Measurements from ENCODE around the gene DYRK1A. TPM values are rescaled to one million over a fixed set of nuclear protein-coding genes. Genes with fewer than 3 reads are reported as not detected.

Gene DYRK1A
- polyA plus RNA-seq, 1 donor from 2014 or later: 4.3 TPM

DNA sequence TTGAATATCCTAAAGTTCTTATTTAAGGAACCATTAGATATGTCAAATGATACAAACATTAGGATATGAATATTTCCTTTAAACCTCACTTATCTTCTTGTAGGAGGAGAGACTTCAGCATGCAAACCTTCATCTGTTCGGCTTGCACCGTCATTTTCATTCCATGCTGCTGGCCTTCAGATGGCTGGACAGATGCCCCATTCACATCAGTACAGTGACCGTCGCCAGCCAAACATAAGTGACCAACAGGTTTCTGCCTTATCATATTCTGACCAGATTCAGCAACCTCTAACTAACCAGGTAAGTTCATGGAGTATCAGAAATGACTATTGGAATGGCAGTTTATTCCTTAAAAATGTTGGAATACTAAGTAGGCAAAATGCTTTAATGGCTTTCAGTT, 106.0 kb downstream of the DYRK1A start:
- Mint-ChIP-seq H3K4me3 (peak overlapping the region in 1 of 4 donors; percentile 4), H3K4me1 (peaks cover 35 to 64% (median 51%) of the 10 kb centered on the region in 3 donors), H3K9me3 (no peaks in the 10 kb centered on the region), H3K27me3 (no peaks in the 10 kb centered on the region), H3K27ac (no peak overlapping the region), H3K36me3 (peaks cover 4% of the 10 kb centered on the region)

DNA sequence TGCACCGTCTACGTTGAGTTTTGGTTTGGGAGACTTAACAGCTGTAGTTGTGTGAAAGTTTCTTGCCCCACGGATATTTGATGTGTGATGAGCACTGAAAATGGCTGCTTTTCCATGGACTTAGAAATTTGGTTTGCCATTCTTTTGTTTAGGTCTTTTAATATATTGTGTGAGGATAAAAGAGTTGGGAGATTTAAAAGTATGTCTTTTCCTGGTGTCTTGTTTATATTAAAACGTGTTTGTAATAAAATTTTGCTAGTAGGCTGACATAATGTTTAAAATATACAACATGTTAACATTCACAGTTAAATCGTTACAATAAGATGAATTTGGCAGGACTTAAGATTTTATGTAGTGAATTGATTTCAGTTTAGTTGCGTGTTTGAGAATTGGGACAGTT, 106.9 kb downstream of the DYRK1A start:
- Mint-ChIP-seq H3K36me3 (no peaks in the 10 kb centered on the region), H3K27ac (no peak overlapping the region), H3K9me3 (no peaks in the 10 kb centered on the region), H3K27me3 (no peaks in the 10 kb centered on the region), H3K4me3 (no peak overlapping the region), H3K4me1 (peaks cover 36 to 62% (median 48%) of the 10 kb centered on the region in 3 donors)

DNA sequence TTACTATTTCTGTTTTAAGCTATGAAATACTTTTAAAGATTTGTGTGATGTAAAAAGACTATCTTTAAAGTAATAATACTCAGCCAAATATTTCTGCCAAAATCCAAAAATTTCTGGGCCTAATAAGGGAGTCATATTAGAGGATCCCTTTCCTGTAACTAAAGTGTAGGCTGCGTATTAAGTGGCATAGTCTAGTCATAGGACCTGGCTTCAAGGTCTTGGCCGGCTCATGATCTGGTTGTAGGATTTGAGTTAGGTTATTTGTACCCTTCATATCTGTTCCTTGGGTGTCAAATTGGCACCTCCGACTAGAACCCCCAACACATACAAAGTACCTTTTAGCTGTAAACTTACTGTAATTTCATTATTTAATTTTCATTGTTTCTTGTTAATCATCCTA, 107.8 kb downstream of the DYRK1A start:
- Mint-ChIP-seq H3K4me3 (peak overlapping the region in 1 of 4 donors; percentile 71), H3K4me1 (peaks cover 32 to 56% (median 40%) of the 10 kb centered on the region in 3 donors), H3K36me3 (no peaks in the 10 kb centered on the region), H3K27me3 (no peaks in the 10 kb centered on the region), H3K27ac (no peak overlapping the region), H3K9me3 (no peaks in the 10 kb centered on the region)

DNA sequence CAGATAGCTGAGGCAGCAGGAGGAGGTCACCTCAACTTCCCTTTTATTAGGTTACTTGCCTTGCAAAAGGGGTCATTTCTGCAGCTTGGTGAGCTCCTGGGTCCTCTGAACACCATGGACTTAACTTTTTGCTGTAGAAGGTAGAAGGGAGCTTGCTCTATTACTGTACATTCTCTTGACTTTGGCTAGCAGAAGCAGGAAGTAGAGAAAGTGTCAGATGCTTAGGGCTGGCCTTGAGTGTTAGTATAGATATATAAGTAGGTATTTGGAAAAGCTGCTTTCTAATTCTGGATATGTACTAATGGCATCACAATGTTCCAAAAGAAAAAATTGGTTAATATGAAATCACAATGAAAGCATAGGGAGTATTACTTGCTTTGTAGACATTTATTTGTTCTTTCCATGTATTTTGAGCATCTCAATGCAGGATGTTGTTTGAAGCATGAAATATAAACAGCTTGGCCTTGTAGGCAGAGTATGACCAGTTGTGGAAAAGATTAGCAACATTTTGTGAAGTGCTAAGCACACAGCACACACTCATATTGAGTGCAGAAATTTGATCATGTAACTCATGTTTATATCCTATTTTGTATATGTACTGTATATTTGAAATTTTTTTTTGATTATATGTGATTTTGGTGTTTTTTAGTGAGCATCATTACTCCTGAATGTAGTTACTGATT, 108.8 kb downstream of the DYRK1A start:
- no peaks in the 10 kb centered on the region for H3K9me3 Mint-ChIP-seq
- no peak overlapping the region for H3K4me3 Mint-ChIP-seq
- H3K27me3 Mint-ChIP-seq: no peaks in the 10 kb centered on the region
- peak overlapping the region in 1 of 3 donors; percentile 8 for H3K27ac Mint-ChIP-seq
- H3K36me3 Mint-ChIP-seq: peaks cover 1% of the 10 kb centered on the region
- peaks cover 31 to 50% (median 36%) of the 10 kb centered on the region in 3 donors for H3K4me1 Mint-ChIP-seq

DNA sequence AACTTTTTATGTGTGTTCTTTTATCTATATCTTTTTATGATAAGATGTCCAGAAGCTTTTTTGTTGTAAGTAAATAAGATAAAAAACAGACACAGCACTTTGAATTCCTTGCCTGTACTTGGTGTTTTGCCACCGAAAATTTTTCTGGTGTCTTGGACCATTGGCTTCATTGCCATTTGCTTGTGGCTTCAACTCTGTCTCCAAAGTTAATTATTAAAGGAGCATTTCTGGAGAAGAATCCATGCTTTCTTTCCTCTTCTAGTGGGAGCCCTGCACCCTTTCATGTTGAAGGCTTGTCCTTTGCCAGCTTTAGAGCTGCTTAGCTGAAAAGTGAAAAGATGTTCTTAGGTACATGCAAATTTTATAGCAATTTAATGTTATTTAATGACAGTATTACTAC, 112.2 kb downstream of the DYRK1A start:
- no peaks in the 10 kb centered on the region for H3K9me3 Mint-ChIP-seq
- H3K27me3 Mint-ChIP-seq: no peaks in the 10 kb centered on the region
- peaks cover 17 to 27% (median 21%) of the 10 kb centered on the region in 3 donors for H3K4me1 Mint-ChIP-seq
- no peak overlapping the region for H3K27ac Mint-ChIP-seq
- no peak overlapping the region for H3K4me3 Mint-ChIP-seq
- H3K36me3 Mint-ChIP-seq: peaks cover 3% of the 10 kb centered on the region

DNA sequence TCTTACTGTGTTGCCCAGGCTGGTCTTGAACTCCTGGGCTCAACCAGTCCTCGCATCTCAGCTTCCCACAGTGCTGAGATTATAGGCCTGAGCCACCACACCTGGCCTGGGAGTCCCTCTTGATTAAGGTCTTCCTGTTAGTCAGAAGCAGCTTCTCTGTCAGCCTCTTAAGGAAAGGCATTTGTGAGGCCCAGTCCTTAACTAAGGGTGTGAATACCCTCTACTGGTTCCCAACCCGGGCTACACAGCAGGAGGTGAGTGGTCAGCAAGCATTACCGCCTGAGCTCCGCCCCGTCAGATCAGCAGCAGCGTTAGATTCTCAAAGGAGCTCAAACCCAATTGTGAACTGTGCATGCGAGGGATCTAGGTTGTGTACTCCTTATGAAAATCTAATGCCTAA, 117.2 kb downstream of the DYRK1A start:
- Mint-ChIP-seq H3K36me3 (peaks cover 3% of the 10 kb centered on the region), H3K4me3 (no peak overlapping the region), H3K27me3 (no peaks in the 10 kb centered on the region), H3K4me1 (peaks cover 0 to 5% (median 2%) of the 10 kb centered on the region in 3 donors), H3K9me3 (no peaks in the 10 kb centered on the region), H3K27ac (no peak overlapping the region)

DNA sequence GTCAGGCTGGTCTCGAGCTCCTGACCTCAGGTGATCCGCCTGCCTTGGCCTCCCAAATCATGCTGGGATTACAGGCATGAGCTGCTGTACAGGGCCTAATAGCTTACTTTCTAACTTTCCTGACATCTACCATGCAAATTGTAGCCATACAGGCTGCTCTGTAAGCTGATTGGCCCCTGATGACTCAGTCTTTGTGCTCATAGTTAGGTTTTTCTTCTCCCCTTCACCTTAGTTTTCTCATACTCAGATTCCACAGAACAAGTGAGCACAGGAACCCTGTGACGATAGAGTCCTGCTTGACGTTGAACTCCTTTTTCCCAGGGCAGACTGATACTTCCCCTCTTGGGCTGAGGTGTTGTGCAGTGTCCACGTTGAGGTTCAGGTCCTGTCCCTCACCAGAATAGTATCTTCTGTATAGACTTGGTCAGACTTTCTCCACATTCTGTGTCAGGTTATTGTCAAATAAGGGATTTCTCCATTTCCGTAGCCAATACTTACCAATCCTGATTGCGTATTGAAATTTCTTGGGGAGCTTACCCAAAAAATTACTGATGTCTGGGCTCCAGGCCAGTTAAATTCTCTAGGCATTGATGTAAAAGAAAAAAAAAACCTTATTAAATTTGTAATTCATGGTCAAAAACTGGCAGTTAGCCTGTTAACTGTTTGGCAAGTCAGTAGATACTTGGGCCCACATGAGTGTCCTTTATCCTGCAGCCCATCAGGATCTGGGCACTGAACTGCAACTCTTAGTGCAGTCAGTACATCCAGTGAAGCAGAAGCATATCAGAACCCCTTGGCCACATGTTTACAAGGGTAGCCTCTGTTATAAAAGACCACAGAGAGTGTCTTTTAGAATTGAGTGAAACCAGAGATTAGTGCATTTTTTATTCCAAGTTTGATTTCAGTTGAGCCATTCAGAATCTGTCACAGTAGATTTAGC, 118.2 kb downstream of the DYRK1A start:
- Mint-ChIP-seq H3K4me1 (peaks cover 0 to 5% (median 0%) of the 10 kb centered on the region in 3 donors), H3K27me3 (no peaks in the 10 kb centered on the region), H3K36me3 (peaks cover 3% of the 10 kb centered on the region), H3K4me3 (no peak overlapping the region), H3K9me3 (no peaks in the 10 kb centered on the region), H3K27ac (no peak overlapping the region)

DNA sequence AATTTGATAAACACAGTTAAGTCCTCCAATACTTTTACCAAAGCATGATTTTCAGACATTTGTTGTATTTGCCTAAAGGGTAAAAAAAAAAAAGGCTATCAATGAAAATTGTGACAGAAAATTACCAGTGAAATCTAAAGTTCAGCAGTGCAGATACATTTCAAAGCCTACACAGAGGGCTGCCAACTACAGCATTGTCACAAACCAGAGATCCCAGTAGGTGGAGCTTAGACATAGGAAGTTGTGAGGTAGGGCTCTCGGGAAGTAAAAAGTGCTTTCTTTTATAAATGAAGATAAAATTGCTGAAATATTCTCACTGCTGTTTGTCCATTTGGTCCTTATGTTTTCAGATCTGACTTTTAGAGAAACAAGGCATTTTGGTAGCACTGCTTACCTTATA, 123.0 kb downstream of the DYRK1A start:
- Mint-ChIP-seq H3K4me1 (peaks cover 0 to 5% (median 1%) of the 10 kb centered on the region in 3 donors), H3K27ac (peak overlapping the region in 1 of 3 donors; percentile 46), H3K27me3 (no peaks in the 10 kb centered on the region), H3K36me3 (peaks cover 7% of the 10 kb centered on the region), H3K4me3 (no peak overlapping the region), H3K9me3 (no peaks in the 10 kb centered on the region)

DNA sequence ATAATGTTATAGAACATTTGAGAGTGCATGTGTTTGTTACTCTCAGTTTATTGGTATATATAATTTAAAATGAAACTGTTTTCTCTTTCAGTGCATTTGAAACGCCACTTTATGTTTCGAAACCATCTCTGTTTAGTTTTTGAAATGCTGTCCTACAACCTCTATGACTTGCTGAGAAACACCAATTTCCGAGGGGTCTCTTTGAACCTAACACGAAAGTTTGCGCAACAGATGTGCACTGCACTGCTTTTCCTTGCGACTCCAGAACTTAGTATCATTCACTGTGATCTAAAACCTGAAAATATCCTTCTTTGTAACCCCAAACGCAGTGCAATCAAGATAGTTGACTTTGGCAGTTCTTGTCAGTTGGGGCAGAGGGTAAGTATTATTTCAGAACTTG, 123.5 kb downstream of the DYRK1A start:
- Mint-ChIP-seq H3K27ac (no peak overlapping the region), H3K27me3 (no peaks in the 10 kb centered on the region), H3K36me3 (peaks cover 7% of the 10 kb centered on the region), H3K4me3 (no peak overlapping the region), H3K4me1 (peaks cover 0 to 5% (median 1%) of the 10 kb centered on the region in 3 donors), H3K9me3 (no peaks in the 10 kb centered on the region)

DNA sequence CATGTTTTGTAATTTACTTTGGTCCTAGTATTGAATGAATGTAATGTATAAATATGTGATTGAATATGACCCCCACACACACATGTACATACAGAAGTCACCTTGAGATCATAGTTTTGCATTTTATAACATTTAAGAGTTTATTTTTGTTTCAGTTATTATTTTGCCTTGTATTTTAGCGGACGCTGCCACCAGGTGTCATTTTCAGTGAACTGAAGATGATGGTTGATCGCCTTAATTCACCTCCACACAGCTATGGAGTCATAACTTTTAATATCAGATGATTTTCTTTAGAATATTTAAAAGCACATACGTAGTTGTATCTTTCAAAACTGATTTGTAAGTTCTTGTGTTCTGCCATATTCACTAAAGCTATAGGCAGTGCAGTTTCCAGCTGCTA, 130.4 kb downstream of the DYRK1A start:
- Mint-ChIP-seq H3K36me3 (peaks cover 8% of the 10 kb centered on the region), H3K4me3 (no peak overlapping the region), H3K9me3 (no peaks in the 10 kb centered on the region), H3K4me1 (peaks cover 5 to 8% (median 7%) of the 10 kb centered on the region in 3 donors), H3K27ac (no peak overlapping the region), H3K27me3 (no peaks in the 10 kb centered on the region)

DNA sequence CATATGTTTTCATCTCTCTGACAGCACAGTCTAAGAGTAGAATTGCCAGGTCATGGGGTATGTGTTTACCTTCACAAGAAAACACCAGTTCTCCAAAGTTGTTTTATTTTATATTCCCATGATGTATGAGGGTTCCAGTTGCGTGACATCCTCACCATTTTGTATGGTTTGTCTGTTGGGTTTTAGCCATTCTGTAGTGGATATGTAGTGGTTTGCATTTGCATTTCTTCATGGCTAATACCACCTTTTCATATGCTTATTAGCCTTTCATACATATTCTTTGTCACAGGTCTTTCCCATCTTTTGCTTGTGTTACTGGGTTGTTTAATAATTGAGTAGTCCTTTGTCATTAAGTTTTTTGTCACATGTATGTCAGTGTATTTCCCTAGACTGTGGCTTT, 132.1 kb downstream of the DYRK1A start:
- Mint-ChIP-seq H3K36me3 (peaks cover 3% of the 10 kb centered on the region), H3K4me3 (no peak overlapping the region), H3K27me3 (no peaks in the 10 kb centered on the region), H3K9me3 (no peaks in the 10 kb centered on the region), H3K4me1 (peaks cover 0 to 11% (median 8%) of the 10 kb centered on the region in 3 donors), H3K27ac (no peak overlapping the region)

DNA sequence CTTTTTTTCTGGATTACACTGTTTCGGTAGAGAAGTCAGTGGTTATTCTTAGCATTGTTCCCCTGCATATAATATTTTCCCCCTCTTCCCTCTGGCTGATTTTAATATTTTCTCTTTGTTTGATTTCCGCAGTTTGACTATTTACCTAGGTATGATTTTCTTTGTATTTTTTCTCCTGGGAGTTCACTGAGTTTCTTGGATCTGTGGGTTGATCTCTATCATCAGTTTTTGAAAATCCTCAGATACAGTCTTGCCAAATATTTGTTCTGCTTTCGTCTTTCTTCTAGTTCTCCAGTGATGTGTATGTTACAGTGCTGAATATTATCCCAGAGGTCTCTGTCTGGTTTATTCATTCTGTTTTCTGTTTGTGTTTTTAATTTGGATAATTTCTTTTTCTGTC, 136.4 kb downstream of the DYRK1A start:
- Mint-ChIP-seq H3K4me1 (peaks cover 0 to 7% (median 6%) of the 10 kb centered on the region in 3 donors), H3K27me3 (no peaks in the 10 kb centered on the region), H3K27ac (peak overlapping the region in 2 of 3 donors; percentile 6 to 27), H3K9me3 (no peaks in the 10 kb centered on the region), H3K36me3 (peaks cover 3% of the 10 kb centered on the region), H3K4me3 (no peak overlapping the region)

DNA sequence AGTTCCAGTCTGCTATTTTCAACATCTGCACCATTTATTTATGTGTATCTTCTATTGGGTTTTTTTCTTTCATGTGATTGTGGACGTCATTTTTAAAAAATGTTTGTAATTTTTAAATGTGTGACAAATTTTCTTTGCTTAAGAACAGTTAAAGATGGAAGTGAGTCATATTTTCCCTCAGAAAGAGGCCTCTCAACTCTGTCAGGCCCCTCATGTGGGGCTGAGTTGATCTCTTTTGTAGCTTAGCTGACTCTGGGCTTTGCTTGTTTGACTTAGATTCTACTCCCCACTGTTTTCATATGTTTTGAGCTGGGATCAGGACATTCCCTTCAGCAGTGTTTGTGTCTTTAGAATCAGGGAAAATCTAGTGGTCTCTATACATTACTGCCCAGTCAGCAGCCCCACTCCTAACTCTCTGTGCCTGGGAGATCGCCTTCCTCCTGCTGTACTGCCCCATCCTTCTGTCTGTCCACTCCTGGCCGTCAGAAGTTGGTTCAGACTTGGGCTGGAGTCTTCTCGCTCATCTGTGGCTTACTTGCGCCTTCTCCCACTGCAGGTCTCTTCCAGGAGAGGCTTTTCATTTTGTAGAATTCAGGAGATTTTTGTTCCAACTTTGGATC, 137.4 kb downstream of the DYRK1A start:
- no peaks in the 10 kb centered on the region for H3K9me3 Mint-ChIP-seq
- no peaks in the 10 kb centered on the region for H3K27me3 Mint-ChIP-seq
- H3K27ac Mint-ChIP-seq: peak overlapping the region in 1 of 3 donors; percentile 23
- H3K4me1 Mint-ChIP-seq: peaks cover 0 to 4% (median 3%) of the 10 kb centered on the region in 3 donors
- no peak overlapping the region for H3K4me3 Mint-ChIP-seq
- peaks cover 3% of the 10 kb centered on the region for H3K36me3 Mint-ChIP-seq

DNA sequence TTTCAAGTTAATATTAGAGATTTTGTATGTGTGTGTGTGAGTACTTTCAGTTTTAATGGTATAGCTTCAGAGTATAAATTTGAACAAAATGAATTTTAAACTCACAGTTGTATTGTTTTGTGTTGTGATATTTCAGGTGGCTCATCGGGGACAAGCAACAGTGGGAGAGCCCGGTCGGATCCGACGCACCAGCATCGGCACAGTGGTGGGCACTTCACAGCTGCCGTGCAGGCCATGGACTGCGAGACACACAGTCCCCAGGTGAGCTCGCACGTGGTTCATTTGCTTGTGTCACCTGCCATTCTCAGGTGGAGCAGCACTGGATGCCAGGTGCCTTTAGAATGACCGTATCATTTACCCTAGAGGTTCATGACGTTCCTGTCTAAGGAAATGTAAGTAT, 139.4 kb downstream of the DYRK1A start:
- Mint-ChIP-seq H3K36me3 (peaks cover 4% of the 10 kb centered on the region), H3K27ac (peak overlapping the region in 1 of 3 donors; percentile 48), H3K27me3 (no peaks in the 10 kb centered on the region), H3K9me3 (no peaks in the 10 kb centered on the region), H3K4me1 (peaks cover 3 to 7% (median 5%) of the 10 kb centered on the region in 3 donors), H3K4me3 (no peak overlapping the region)

DNA sequence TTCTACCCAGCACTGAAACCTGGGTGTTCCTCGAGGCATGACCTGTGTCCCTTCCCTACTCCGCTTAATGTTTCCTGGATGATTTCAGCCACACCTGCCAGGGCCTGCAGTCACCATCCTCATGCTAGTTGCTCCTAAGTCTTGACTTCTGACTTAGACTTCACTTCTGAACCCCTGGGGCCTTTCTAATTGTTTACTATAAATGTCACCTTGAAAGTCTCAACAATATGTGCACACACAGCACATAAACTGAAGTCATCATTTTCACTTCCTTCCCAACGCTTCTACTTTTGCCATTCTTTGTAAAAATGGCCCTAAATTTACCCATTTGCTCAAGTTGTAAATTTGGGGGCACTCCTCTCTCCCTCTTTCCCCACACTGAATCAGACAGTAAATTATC, 141.1 kb downstream of the DYRK1A start:
- no peak overlapping the region for H3K27ac Mint-ChIP-seq
- peaks cover 4 to 16% (median 8%) of the 10 kb centered on the region in 3 donors for H3K4me1 Mint-ChIP-seq
- peaks cover 9% of the 10 kb centered on the region for H3K36me3 Mint-ChIP-seq
- no peaks in the 10 kb centered on the region for H3K27me3 Mint-ChIP-seq
- no peak overlapping the region for H3K4me3 Mint-ChIP-seq
- no peaks in the 10 kb centered on the region for H3K9me3 Mint-ChIP-seq
